Activated naive CD4-positive, alpha-beta T cell treated with Interleukin-2 at 50 U/mL for 16 hours (primary cell): ENCODE data around the gene ERCC5.
A peak's percentile ranks its signal among the peaks of the same experiment; 100 is the strongest.

Source experiments
- DNase-seq: peaks from one replicate; pipeline ENCODE4 v3.0.0-alpha.2; 2020

Gene ERCC5

GRCh38 chr13:102845630-102846260 is at the start of gene ERCC5:
Gene ERCC5 (plus strand): TSS chr13:102846032. CDS start chr13:102846267, 235 bp downstream.
- peak; percentile 96 for DNase-seq

- DNase-seq = peak; percentile 83
Observed at GRCh38 chr13:102798581-102799425, 47.0 kb upstream of the ERCC5 start, which contains the start of the genes BIVM and POGLUT2. Gene BIVM (plus strand): TSS chr13:102799119. CDS start chr13:102807268, 8,149 bp downstream. Gene POGLUT2 (minus strand): TSS chr13:102798976. CDS start chr13:102798670, 306 bp downstream.

GRCh38 chr13:102799426-102800144 is 46.2 kb upstream of the ERCC5 start:
- DNase-seq = no peak

GRCh38 chr13:102800145-102801041 is 45.4 kb upstream of the ERCC5 start:
- DNase-seq = peak; percentile 87

GRCh38 chr13:102805680-102806079 is 40.2 kb upstream of the ERCC5 start:
- no peak for DNase-seq

- no peak for DNase-seq
Observed at GRCh38 chr13:102807699-102808098, 38.1 kb upstream of the ERCC5 start.

GRCh38 chr13:102812611-102813287 is 33.1 kb upstream of the ERCC5 start:
- DNase-seq = no peak

GRCh38 chr13:102814025-102814607 is 31.7 kb upstream of the ERCC5 start:
- no peak for DNase-seq

- no peak for DNase-seq
Observed at GRCh38 chr13:102814793-102815192, 31.0 kb upstream of the ERCC5 start.

- no peak for DNase-seq
Observed at GRCh38 chr13:102815788-102816187, 30.0 kb upstream of the ERCC5 start.

- no peak for DNase-seq
Observed at GRCh38 chr13:102816708-102817107, 29.1 kb upstream of the ERCC5 start.

- DNase-seq = no peak
Observed at GRCh38 chr13:102817241-102817640, 28.6 kb upstream of the ERCC5 start.

- DNase-seq = no peak
Observed at GRCh38 chr13:102817907-102818306, 27.9 kb upstream of the ERCC5 start.

GRCh38 chr13:102825400-102825799 is 20.4 kb upstream of the ERCC5 start:
- DNase-seq = no peak

- DNase-seq = no peak
Observed at GRCh38 chr13:102825921-102826706, 19.7 kb upstream of the ERCC5 start.

GRCh38 chr13:102830646-102831045 is 15.2 kb upstream of the ERCC5 start:
- no peak for DNase-seq

GRCh38 chr13:102836471-102836870 is 9.4 kb upstream of the ERCC5 start:
- no peak for DNase-seq

- DNase-seq = no peak
Observed at GRCh38 chr13:102838273-102838672, 7.6 kb upstream of the ERCC5 start.

GRCh38 chr13:102838982-102839381 is 6.8 kb upstream of the ERCC5 start:
- no peak for DNase-seq

- no peak for DNase-seq
Observed at GRCh38 chr13:102839462-102839861, 6.4 kb upstream of the ERCC5 start.

- DNase-seq = no peak
Observed at GRCh38 chr13:102845289-102845629, 573 bp upstream of the ERCC5 start.
